Fibroblast of pulmonary artery (primary cell): ENCODE measurements around the gene SDK1.
A peak's percentile ranks its signal among the peaks of the same experiment; 100 is the strongest.

Experiments
- DNase-seq: peaks from one replicate; pipeline ENCODE4 v3.0.0-alpha.2; 2010; ENCODE audit warnings: low read depth
- H3K4me3 ChIP-seq: replicated peaks from 2 replicates; pipeline ENCODE4 v1.5.1; 2011; ENCODE audit warnings: low read depth, mild to moderate bottlenecking, control low read depth, low read length, moderate library complexity
- TF ChIP-seq, protein P1 (sequence below): IDR thresholded peaks from 2 replicates; pipeline ENCODE4 v1.5.1; 2011; ENCODE audit warnings: mild to moderate bottlenecking, control low read depth, low read length, inconsistent platforms; ENCODE audit errors: missing control alignments

Gene SDK1

DNA sequence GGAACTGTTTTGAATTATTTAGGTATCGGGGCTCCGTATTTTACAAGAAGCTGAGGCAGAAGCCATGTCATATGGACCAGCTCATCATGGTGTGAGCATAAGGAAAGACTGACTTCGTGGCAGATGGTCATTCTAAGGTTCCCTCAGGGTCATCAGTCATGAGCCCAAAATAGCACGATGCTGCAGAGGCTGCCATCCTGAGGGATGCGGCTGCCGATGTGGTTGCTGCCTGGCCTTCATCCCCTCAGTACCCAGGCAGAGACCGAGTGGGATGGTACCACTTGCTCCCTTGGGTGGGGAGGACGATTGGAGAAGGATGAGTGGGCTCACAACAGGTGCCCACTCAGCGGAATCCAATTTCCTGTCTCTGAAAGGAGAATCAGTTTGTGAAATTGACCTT is 490.3 kb downstream of the SDK1 start:
- DNase-seq, result no peak
- no peak overlapping the region for H3K4me3 ChIP-seq
- TF ChIP-seq, protein P1, sequence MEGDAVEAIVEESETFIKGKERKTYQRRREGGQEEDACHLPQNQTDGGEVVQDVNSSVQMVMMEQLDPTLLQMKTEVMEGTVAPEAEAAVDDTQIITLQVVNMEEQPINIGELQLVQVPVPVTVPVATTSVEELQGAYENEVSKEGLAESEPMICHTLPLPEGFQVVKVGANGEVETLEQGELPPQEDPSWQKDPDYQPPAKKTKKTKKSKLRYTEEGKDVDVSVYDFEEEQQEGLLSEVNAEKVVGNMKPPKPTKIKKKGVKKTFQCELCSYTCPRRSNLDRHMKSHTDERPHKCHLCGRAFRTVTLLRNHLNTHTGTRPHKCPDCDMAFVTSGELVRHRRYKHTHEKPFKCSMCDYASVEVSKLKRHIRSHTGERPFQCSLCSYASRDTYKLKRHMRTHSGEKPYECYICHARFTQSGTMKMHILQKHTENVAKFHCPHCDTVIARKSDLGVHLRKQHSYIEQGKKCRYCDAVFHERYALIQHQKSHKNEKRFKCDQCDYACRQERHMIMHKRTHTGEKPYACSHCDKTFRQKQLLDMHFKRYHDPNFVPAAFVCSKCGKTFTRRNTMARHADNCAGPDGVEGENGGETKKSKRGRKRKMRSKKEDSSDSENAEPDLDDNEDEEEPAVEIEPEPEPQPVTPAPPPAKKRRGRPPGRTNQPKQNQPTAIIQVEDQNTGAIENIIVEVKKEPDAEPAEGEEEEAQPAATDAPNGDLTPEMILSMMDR, result no peak

DNA sequence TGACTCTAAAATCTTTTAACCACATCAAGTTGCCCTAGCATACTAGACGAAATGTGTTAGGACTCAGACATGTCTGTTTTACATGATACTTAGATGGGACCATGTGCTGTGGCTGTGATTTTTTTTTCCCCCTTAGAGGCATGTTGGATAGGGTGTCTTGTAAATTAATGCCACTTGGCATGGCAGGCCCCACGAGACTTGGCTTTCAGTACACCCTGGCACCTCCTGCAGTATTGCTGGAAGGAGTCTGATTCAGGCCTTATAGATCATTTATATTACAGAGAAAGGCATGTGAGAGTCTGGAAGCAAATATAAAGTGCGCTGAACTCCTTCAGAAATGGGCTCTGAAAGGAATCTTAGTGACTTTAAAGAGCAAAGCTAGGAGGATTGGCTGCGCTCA is 494.1 kb downstream of the SDK1 start:
- H3K4me3 ChIP-seq, result no peak overlapping the region
- TF ChIP-seq, protein P1, result no peak
- DNase-seq, result no peak

DNA sequence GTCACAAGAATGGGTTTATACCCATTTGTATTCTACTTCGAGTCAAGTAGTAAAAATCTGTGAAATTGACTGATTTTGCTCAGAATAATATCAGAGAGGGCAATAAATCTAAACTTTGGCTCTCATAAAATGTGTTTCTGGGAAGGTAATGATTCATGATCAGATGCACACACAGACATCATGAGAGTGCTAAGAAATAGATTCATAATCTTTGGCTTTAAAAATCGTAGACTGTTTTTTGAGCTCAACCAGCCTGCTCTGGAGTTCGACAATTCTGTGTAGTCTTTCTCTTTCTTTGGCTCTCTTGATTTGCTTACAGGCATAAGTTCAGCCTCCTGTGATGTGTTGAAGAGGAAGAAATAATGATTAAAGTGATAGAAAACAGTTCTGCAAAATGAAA is 494.7 kb downstream of the SDK1 start:
- TF ChIP-seq, protein P1, result no peak
- DNase-seq, result no peak
- H3K4me3 ChIP-seq, result no peak overlapping the region

DNA sequence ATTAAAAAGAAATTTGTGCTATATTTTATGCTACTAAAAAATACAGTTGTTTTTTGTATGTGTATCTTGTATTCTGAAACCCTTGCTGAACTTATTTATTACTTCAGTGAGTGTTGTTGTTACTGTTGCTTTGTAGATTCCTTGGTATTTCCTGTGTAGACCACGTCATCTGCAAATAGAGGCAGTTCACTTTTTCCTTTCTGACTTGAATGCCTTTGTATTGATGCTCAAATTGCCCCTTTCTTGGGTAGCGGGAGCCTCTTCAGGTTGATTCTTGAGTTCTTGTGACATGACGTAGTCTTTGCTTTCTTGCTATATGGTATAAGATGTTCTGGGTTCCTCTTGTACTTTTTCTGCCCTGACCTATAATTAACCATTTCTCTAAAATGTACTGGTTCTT is 504.1 kb downstream of the SDK1 start:
- TF ChIP-seq, protein P1, result no peak
- no peak overlapping the region for H3K4me3 ChIP-seq
- DNase-seq, result peak; percentile 71

DNA sequence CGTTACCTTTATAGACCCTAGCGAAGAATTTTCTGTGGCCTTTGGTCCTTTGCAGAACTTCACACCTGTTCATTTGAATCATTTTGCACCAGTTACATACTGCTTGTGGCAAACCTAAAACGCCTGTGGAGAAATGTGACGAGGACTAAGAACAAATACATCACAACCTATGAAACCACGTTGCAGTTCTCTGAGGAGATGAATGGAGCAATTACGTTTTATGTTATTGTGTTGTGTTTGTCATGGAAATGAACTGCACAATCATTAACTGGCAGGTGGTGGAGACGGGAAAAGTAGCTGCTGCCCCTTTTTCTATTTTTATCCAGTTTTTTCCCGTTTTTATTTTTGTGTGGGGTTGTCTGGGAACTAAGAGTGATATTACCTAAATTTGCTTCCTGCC is 505.5 kb downstream of the SDK1 start:
- no peak for DNase-seq
- no peak overlapping the region for H3K4me3 ChIP-seq
- TF ChIP-seq, protein P1, result no peak

DNA sequence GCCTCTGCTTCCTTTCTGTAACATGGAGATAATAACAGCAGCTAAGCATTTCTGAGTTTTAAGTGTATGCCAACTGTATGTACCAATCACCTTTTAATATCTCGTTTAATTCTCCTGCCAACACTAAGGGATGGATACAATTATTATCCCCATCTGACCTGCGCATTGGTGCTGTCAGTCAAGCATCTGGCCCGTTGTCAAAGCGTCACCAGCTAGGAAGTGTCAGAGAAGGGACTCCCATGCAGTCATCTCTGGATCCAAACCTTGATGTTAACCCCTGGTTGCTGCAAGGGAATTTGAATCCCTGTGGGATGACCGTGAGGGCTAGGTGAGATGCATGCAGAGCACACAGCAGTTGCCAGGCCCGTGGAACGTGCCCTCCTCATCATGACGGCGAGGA is 506.8 kb downstream of the SDK1 start:
- H3K4me3 ChIP-seq, result no peak overlapping the region
- DNase-seq, result no peak
- TF ChIP-seq, protein P1, result no peak

DNA sequence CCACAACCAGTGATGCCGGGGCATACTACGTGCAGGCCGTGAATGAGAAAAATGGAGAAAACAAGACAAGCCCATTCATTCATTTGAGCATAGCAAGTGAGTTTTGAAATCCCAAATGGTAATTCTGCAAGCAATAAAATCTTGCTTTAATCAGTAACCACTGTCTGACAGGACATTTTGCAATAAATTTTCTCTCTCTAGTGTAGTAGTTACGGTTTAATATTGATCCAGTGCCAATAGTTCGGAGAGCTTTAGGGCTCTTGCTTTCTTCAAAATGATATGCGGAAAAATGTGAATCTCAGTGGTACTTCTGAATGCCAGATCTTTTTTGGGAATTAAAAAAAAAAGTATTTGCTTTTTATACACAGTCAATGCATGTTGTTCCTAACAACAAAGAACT is 520.4 kb downstream of the SDK1 start:
- TF ChIP-seq, protein P1, result no peak
- no peak for DNase-seq
- H3K4me3 ChIP-seq, result no peak overlapping the region
